KOPT-K1 (cell line): ENCODE results near the gene PCDHGB5.
"Not testable (repeated sequence)": the region's sequence is repeated elsewhere in the genome, so short reads cannot be mapped to it uniquely, and the experiment has no call there.

Experiments used
- H3K27ac ChIP-seq: fragments of 200-600 bp; sonication (generic); 2 replicates; pipeline ENCODE4 v1.5.1; 2016; ENCODE audit warnings: antibody characterized with exemption, mild to moderate bottlenecking, low read depth, low read length; ENCODE audit not compliant: poor library complexity, severe bottlenecking
- H3K36me3 ChIP-seq: fragments of 200-600 bp; sonication (generic); 2 replicates; pipeline ENCODE4 v1.5.1; 2017; ENCODE audit warnings: antibody characterized with exemption, mild to moderate bottlenecking, low read length, moderate library complexity; ENCODE audit not compliant: insufficient read depth
- H3K9me3 ChIP-seq: fragments of 200-600 bp; sonication (generic); 2 replicates; pipeline ENCODE4 v1.5.1; 2017; ENCODE audit warnings: antibody characterized with exemption, low read length, mild to moderate bottlenecking; ENCODE audit not compliant: insufficient read depth, poor library complexity, severe bottlenecking

PCDHGB5 gene

DNA sequence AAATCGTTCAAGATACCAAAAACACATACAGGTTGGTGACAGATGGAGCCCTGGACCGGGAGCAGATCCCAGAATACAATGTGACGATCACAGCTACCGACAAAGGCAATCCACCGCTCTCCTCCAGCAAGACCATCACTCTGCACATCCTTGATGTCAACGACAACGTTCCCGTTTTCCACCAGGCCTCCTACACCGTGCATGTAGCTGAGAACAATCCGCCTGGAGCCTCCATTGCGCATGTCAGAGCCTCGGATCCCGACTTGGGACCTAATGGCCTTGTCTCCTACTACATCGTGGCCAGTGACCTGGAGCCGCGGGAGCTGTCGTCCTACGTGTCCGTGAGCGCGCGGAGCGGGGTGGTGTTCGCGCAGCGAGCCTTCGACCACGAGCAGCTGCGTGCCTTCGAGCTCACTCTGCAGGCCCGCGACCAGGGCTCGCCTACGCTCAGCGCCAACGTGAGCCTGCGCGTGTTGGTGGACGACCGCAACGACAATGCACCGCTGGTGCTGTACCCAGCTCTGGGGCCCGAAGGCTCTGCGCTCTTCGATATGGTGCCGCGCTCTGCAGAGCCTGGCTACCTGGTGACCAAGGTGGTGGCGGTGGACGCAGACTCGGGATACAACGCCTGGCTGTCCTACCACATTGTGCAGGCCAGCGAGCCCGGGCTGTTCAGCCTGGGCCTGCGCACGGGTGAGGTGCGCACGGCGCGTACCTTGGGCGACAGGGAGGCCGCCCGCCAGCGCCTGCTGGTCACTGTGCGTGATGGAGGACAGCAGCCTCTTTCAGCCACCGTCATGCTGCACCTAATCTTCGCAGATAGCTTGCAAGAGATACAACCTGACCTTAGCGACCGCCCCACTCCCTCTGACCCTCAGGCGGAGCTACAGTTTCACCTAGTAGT, 25.9 kb upstream of the PCDHGB5 start:
- Histone ChIP-seq H3K36me3 (no peaks in the 10 kb centered on the region), H3K27ac (no peak overlapping the region), H3K9me3 (peaks cover 36% of the 10 kb centered on the region)

- no peaks in the 10 kb centered on the region for H3K36me3 ChIP-seq
- peaks cover 36% of the 10 kb centered on the region for H3K9me3 ChIP-seq
- no peak within 1 kb of the TSS for H3K27ac ChIP-seq
Observed at GRCh38 chr5:141373673-141374317, 24.0 kb upstream of the PCDHGB5 start, which contains the start of gene PCDHGA6. TSS of gene PCDHGA6 (plus strand) at chr5:141373891. CDS start at chr5:141374084, 193 bp downstream.

DNA sequence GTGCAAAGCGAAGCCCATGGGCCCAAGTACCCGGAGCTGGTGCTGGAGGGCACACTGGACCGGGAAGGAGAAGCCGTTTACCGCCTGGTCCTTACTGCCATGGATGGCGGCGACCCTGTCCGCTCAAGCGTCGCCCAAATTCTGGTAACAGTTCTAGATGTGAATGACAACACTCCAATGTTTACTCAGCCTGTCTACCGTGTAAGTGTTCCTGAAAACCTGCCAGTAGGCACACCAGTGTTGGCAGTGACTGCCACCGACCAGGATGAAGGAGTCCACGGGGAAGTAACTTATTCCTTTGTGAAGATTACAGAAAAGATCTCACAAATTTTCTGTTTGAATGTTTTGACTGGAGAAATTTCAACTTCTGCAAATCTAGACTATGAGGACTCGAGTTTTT, 23.1 kb upstream of the PCDHGB5 start:
- no peak overlapping the region for H3K27ac ChIP-seq
- H3K36me3 ChIP-seq = no peaks in the 10 kb centered on the region
- peaks cover 36% of the 10 kb centered on the region for H3K9me3 ChIP-seq

DNA sequence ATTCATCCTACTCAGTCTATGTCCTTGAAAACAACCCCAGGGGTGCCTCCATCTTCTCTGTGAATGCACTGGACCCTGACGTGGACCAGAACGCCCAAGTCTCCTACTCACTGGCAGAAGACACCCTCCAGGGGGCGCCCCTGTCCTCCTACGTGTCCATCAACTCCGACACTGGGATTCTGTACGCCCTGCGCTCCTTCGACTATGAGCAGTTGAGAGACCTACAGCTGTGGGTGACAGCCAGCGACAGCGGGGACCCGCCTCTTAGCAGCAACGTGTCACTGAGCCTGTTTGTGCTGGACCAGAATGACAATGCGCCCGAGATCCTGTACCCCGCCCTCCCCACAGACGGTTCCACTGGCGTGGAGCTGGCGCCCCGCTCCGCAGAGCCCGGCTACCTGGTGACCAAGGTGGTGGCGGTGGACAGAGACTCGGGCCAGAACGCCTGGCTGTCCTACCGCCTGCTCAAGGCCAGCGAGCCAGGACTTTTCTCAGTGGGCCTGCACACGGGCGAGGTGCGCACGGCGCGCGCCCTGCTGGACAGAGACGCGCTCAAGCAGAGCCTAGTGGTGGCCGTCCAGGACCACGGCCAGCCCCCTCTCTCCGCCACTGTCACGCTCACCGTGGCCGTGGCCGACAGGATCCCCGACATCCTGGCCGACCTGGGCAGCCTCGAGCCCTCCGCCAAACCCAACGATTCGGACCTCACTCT, 22.1 kb upstream of the PCDHGB5 start:
- H3K27ac ChIP-seq, H3K36me3 ChIP-seq: not testable (repeated sequence)
- peaks cover 30% of the 10 kb centered on the region for H3K9me3 ChIP-seq

DNA sequence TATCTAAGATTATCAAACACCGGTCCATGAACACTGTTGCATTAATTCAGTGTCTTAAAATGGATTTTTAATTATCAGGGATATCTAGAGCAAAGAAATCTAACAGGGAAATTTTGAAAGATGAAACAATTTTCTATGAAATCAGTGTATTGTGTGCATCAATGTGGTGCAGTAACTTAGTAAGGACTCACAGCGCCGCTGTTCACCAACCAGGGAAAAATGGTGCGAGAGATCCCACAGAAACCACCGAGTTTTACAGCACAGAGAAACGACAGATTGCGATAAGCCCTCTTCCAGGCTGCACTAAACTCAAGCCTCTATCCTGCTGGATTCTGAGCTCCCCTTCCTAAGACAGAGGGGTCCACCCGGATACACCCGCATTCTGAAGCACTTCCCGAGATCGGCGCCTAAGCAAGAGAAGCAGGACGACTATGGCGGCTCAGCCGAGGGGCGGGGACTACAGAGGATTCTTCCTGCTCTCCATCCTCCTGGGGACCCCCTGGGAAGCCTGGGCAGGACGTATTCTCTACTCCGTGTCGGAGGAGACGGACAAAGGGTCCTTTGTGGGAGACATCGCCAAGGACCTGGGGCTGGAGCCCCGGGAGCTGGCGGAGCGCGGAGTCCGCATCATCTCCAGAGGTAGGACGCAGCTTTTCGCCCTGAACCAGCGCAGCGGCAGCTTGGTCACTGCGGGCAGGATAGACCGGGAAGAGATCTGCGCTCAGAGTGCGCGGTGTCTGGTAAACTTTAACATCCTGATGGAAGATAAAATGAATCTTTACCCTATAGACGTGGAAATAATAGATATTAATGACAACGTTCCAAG, 15.1 kb upstream of the PCDHGB5 start, which contains the start of gene PCDHGA7:
TSS of gene PCDHGA7 (plus strand) at position 274 of the 826 bp plus-strand sequence. CDS start at position 432, 158 bp downstream.
- Histone ChIP-seq H3K27ac (no peak within 1 kb of the TSS), H3K36me3 (no peaks in the 10 kb centered on the region), H3K9me3 (peaks cover 29% of the 10 kb centered on the region)

GRCh38 chr5:141383345-141383744, 14.4 kb upstream of the PCDHGB5 start:
- Histone ChIP-seq H3K27ac (no peak overlapping the region), H3K9me3 (peaks cover 29% of the 10 kb centered on the region), H3K36me3 (no peaks in the 10 kb centered on the region)

- Histone ChIP-seq H3K9me3 (peaks cover 29% of the 10 kb centered on the region), H3K27ac (no peak overlapping the region), H3K36me3 (no peaks in the 10 kb centered on the region)
Observed at GRCh38 chr5:141384471-141385267, 13.1 kb upstream of the PCDHGB5 start.

DNA sequence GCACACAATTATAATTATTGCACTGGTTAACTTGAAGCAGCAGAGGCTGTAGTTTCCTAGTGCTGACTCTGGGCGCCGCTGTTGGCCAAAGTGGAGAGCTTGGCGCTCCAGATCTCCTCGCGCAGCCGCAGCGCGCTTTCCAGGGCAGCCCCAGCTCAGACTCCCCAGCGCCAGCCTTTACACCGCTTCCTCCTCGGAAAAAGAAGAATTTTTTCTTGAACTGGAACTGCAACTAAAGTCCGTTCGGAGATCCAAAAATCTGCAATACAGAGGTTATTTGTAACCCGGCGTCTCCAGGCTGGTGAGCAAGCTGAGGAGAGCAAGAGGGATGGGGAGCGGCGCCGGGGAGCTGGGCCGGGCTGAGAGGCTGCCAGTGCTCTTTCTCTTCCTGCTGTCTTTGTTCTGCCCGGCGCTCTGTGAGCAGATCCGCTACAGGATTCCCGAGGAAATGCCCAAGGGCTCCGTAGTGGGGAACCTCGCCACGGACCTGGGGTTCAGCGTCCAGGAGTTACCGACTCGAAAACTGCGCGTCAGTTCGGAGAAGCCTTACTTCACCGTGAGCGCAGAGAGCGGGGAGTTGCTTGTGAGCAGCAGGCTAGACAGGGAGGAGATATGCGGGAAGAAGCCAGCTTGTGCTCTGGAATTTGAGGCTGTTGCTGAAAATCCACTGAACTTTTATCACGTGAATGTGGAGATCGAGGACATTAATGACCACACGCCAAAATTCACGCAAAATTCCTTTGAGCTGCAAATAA, 10.0 kb upstream of the PCDHGB5 start, which contains the start of gene PCDHGB4:
TSS of gene PCDHGB4 (plus strand) at position 142 of the 755 bp plus-strand sequence. CDS start at position 329, 187 bp downstream.
- not testable (repeated sequence) for H3K36me3 ChIP-seq
- H3K9me3 ChIP-seq = peaks cover 23% of the 10 kb centered on the region

DNA sequence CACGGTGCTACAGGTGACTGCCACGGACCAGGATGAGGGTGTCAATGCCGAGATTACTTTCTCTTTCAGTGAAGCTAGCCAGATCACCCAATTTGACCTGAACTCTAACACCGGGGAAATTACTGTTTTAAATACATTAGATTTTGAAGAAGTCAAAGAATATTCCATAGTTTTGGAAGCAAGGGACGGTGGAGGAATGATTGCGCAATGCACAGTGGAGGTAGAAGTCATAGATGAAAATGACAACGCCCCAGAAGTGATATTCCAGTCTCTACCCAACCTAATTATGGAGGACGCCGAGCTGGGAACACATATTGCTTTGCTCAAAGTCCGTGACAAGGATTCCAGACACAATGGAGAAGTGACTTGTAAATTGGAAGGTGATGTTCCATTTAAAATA, 9.1 kb upstream of the PCDHGB5 start:
- H3K36me3 ChIP-seq = no peaks in the 10 kb centered on the region
- H3K27ac ChIP-seq = no peak overlapping the region
- H3K9me3 ChIP-seq = peaks cover 16% of the 10 kb centered on the region

More for the DNA sequence above, 10.0 kb upstream of the PCDHGB5 start, which contains the start of gene PCDHGB4:
- not testable (repeated sequence) for H3K27ac ChIP-seq

DNA sequence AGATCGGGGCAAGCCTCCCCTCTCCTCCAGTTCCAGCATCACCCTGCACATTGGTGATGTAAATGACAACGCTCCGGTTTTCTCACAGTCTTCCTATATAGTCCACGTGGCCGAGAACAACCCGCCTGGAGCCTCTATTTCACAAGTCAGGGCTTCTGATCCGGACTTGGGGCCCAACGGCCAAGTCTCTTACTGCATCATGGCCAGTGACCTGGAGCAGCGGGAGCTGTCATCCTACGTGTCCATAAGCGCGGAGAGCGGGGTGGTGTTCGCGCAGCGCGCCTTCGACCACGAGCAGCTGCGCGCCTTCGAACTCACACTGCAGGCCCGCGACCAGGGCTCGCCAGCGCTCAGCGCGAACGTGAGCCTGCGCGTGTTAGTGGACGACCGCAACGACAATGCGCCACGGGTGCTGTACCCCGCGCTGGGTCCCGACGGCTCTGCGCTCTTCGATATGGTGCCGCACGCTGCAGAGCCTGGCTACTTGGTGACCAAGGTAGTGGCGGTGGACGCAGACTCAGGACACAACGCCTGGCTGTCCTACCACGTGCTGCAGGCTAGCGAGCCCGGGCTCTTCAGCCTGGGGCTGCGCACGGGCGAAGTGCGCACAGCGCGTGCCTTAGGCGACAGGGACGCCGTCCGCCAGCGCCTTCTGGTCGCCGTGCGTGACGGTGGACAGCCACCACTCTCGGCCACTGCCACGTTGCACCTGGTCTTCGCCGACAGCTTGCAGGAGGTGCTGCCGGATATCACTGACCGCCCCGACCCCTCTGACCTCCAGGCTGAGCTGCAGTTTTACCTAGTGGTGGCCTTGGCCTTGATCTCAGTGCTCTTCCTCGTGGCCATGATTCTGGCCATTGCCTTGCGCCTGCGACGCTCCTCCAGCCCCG, 8.3 kb upstream of the PCDHGB5 start:
- no peak overlapping the region for H3K27ac ChIP-seq
- H3K9me3 ChIP-seq = peaks cover 9% of the 10 kb centered on the region
- H3K36me3 ChIP-seq = no peaks in the 10 kb centered on the region

GRCh38 chr5:141392429-141393198, 5.1 kb upstream of the PCDHGB5 start, which contains the start of gene PCDHGA8:
TSS of gene PCDHGA8 (plus strand) at chr5:141392633. CDS start at chr5:141392814, 181 bp downstream.
- Histone ChIP-seq H3K27ac (no peak within 1 kb of the TSS), H3K9me3 (no peaks in the 10 kb centered on the region), H3K36me3 (no peaks in the 10 kb centered on the region)

DNA sequence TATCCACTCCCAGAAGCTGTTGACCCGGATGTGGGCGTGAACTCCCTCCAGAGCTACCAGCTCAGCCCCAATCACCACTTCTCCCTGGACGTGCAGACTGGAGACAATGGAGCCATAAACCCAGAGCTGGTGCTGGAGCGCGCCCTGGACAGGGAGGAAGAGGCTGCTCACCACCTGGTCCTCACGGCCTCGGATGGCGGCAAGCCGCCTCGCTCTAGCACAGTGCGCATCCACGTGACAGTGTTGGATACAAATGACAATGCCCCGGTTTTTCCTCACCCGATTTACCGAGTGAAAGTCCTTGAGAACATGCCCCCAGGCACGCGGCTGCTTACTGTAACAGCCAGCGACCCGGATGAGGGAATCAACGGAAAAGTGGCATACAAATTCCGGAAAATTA, 4.5 kb upstream of the PCDHGB5 start:
- no peak overlapping the region for H3K27ac ChIP-seq
- H3K36me3 ChIP-seq = no peaks in the 10 kb centered on the region
- H3K9me3 ChIP-seq = no peaks in the 10 kb centered on the region
